Hepatocyte (in vitro differentiated cells): ENCODE data around the gene KIRREL1.

Experiments used
- CTCF ChIP-seq: fragments of 200-600 bp; sonication (generic); IDR thresholded peaks from 2 replicates; pipeline ENCODE4 v1.5.1; 2016; ENCODE audit warnings: antibody characterized with exemption, mild to moderate bottlenecking; ENCODE audit not compliant: poor library complexity
- EZH2phosphoT487 ChIP-seq: fragments of 200-600 bp; sonication (generic); IDR thresholded peaks from one replicate; pipeline ENCODE4 v1.6.1; 2018; ENCODE audit warnings: antibody characterized with exemption, mild to moderate bottlenecking, low read depth, moderate library complexity; ENCODE audit not compliant: unreplicated experiment, severe bottlenecking

DNA sequence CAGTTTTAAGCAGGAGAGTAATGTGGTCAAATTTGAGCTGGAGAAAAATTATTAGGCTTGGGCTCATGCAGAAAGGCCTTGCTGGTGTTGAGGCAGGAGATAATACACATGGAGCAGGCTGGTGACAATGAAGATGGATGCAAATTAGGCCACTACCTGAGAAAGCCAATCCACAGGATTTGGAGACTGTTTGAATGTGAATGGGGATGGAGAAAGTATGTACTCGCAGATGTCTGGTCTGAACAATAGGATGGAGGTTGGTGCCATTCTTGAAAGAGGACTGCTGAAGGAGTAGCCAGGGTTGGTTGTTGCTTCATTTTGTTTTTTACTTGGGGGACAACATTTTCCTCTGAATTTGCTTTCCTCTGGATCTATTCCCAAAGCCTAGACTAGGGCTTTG is 8.0 kb upstream of the KIRREL1 start:
- TF ChIP-seq CTCF (no peak), EZH2phosphoT487 (no peak)
